HG02678 (cell line): ENCODE data around the gene CNTFR.
"Not testable (repeated sequence)": the region's sequence is repeated elsewhere in the genome, so short reads cannot be mapped to it uniquely, and the experiment has no call there.

Experiments used
- ATAC-seq: cut with Tn5 transposase; IDR thresholded peaks from one replicate; pipeline ENCODE4 v1.9.1; 2021; ENCODE audit warnings: mild to moderate bottlenecking, moderate library complexity; ENCODE audit not compliant: unreplicated experiment

The CNTFR gene, protein sequence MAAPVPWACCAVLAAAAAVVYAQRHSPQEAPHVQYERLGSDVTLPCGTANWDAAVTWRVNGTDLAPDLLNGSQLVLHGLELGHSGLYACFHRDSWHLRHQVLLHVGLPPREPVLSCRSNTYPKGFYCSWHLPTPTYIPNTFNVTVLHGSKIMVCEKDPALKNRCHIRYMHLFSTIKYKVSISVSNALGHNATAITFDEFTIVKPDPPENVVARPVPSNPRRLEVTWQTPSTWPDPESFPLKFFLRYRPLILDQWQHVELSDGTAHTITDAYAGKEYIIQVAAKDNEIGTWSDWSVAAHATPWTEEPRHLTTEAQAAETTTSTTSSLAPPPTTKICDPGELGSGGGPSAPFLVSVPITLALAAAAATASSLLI

DNA sequence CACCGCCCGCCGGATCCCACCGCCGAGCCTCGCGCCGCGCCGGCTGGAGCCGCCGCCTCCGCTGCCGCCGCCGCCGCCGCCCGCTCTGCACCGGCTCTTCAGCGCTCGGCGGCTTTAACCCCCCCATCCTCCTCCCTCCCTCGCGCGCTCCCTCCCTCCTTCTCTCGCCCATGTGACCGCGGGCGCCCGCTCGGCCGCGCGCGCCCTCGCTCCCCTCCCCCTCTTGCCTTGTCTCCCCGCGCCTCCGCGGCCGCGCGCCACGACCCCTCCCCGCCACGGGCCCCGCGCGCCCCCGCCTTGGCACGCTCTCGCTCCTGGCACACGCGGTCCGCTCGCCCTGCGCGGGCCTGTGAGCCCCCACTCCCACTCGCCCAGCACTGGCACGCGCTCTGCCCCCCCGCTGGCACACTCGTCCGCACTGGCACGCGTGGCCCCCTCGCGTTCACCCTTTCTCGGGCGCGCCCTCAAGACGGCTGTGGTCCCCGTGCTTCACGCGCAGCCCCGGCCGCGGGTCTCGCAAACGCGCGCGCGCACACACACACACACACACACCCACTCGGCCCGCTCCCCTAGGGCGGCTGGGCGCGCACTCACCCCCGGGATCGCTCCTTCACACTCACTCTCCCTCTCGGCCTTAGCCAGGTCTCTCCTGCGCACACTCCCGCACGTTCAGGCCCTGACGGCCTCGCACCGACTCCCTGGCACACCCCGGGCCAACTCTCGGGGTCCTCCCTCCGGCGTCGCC is at the start of gene CNTFR:
Gene CNTFR (minus strand): TSS at position 89 of the 745 bp plus-strand sequence. CDS start 20,743 bp downstream, outside the sequence.
- ATAC-seq, result no peak

DNA sequence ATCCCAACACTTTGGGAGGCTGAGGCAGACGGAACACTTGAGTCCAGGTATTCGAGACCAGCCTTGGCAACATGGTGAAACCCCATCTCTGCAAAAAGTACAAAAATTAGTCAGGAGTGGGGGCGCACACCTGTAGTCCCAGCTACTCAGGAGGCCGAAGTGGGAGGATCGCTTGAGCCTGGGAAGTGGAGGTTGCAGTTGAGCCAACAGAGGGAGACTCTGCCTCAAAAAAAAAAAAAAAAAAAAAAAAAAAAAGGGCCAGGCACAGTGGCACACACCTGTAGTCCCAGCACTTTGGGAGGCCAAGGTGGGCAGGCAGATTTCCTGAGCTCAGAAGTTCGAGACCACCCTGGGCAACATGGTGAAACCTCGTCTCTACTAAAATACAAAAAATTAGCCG is 49.8 kb upstream of the CNTFR start:
- not testable (repeated sequence) for ATAC-seq

DNA sequence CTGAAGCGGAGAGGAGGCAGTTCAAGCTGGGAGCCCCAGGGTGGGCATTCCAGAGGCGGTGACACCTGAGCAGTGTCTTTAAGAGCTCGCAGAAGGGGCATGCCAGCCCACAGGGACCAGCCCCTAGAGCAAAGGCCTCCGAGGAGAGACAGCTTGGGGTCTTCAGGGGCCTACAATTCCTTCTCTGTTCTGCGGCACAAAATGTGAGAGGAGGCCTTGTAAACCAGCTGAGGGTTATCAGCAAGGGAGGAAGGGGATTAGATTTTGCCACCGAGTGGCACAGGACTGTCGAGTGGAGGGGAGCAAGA is 48.6 kb upstream of the CNTFR start:
- no peak for ATAC-seq

DNA sequence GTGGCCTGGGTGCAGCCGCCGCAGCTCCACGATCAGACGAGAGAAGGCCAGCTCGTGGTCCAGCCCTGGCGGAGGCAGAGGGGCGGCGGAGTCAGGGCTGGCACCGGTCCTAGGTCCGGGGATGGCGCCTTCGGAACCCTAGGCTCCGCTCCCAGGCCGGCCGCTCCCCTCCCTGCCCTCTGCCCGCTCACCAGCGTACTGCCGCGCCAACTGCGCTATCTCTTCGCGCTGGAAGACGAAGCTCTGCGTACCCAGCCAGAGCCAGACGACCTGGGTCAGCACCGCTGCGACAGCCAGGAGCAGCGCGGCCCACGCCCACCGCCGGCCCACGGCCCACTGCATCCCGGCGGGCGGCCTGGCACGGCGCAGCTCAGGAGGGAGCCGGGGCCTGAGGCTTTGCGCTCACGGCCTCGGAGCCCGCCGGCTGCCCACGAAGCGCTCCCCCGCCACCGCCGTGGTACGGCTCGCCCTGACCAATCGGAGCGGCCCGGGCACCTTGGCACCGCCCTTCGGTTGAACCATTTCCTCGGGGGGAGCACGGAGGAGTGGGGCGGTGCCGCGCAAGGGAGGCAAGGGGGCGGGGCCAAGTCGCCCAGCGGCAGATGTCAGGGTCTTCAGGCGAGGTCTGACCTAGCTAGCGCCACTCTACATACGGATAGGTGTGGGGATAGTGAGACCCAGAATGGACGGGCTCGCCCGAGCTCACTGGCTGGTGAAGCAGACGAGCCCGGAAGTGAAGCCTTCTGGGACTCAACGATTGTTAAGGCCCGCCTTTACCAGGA is 48.0 kb upstream of the CNTFR start, which contains the start of gene SIGMAR1:
Gene SIGMAR1 (minus strand): TSS at position 432 of the 782 bp plus-strand sequence. CDS start 90 bp downstream, at position 342.
- peak; percentile 90 for ATAC-seq

DNA sequence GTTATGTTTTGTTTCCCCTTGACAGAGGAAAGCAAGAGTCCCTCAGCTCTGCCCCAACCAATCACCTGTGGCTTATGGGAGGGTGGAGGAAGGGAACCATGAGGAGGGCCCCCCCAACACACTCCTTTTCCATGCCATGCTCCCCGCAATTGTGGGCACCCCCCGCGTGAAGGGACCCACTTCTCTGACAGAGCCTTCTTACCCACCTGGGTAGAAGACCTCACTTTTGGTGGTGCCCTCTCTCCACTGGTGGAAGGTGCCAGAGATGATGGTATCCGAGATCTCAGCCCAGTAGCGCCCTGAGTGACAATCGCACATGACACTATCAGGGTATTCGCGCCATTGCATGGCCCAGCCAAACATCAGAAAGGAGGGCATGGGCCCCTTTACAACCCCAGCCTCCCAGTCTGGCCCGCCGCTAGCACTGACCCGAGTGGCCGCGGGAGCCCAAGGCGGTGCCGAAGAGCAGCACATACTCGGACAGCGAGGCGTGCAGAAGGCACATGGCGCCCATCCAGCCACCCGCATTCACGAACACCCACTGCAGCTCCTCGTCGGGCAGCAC is 47.3 kb upstream of the CNTFR start:
- ATAC-seq, result no peak

DNA sequence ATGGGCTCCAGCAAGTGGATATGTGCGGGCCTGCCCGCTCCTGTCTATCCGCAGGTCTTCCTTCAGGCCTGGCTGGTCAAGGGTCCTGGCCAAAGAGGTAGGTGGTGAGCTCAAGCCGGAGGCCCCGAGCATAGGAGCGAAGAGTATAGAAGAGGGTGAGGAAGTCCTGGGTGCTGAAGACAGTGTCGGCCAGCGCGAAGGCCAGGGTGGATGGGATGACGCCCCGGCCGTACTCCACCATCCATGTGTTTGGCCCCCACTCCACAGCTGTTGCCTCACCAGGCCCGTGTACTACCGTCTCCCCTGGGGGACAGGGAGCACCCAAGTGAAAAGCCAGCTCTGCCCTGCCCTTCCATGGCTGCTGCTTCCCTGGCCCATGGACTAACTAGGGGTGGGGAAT is 46.0 kb upstream of the CNTFR start:
- no peak for ATAC-seq

DNA sequence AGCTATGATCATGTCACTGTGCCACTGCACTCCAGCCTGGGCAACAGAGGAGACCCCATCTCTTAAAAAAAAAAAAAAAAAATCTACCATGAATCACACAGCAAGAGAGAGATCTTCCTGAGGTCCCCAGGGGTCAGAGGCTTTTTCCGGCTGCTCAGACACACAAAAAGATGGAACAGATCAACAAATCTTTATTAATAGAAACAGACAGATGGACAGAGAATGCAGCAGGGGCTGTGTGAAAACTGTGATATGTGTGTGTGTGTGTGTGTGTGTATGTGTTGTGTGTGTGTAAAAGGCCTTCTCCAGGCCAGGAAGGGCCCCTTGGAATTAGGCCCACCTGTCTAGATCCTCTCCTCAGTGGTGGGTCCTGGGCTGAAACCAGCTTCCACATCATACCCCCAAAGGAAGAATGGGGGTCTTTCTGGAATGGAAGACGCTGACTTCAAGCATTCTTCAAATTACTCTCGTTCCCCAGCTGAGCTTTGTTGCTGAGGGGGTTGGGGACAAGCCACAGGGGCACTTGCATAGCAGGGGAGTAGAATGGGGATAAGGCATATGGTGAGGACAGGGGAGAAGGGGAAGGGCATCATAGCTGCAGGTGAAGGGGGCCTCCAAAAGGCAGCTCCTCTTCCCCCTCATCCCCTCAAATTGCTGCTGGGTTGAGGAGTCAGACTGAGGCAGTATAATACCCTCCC is 45.2 kb upstream of the CNTFR start:
- ATAC-seq, result no peak

DNA sequence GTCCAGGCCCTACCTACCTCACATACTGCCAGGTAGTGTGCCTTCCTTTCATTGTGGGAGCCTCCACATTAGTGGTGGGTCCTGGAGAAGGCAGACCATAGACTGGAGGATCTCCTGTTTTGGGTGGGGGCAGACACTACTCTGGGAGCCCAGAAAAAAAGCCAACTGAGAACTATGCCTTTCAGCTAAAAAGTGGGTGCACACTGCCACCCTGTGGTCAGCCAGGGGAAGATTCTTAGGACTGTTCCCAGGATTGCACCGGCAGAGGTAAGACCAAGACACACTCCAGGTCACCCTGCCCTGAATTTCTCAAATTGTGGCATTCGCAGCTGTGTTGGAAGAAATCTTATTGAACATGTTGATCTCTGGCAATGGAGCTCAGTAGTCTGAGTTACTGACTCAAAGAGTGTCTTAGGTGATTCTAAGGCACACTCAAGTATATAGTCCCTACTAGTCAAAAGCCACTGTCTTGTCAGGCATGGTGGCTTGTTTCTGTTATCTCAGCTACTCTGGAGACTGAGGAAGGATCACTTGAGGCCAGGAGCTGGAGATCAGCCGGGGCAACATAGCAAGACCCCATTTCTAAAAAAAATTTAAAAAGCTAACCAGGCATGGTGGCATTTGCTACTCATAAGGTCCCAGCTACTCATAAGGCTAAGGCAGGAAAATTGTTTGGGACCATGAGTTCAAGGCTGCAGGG is 44.5 kb upstream of the CNTFR start:
- ATAC-seq, result no peak

DNA sequence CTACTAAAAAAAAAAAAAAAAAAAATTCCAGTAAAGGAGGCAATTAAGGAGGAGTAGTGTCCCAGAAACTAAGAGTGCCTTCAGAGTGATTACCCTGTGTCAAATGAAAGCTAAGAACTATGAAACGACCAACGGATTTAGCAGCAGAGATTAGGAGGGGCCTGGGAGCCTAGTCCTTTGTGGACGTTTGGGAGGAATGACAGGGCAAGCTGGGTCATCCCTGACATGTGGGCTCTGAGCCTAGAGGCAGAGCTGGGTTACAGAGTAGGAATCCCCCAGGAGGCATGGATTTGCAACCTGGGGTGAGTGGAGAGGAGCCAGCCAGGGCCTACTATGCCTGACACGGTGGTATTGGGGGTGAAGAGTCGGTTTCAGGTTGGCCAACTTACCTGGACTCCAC is 43.6 kb upstream of the CNTFR start:
- no peak for ATAC-seq

DNA sequence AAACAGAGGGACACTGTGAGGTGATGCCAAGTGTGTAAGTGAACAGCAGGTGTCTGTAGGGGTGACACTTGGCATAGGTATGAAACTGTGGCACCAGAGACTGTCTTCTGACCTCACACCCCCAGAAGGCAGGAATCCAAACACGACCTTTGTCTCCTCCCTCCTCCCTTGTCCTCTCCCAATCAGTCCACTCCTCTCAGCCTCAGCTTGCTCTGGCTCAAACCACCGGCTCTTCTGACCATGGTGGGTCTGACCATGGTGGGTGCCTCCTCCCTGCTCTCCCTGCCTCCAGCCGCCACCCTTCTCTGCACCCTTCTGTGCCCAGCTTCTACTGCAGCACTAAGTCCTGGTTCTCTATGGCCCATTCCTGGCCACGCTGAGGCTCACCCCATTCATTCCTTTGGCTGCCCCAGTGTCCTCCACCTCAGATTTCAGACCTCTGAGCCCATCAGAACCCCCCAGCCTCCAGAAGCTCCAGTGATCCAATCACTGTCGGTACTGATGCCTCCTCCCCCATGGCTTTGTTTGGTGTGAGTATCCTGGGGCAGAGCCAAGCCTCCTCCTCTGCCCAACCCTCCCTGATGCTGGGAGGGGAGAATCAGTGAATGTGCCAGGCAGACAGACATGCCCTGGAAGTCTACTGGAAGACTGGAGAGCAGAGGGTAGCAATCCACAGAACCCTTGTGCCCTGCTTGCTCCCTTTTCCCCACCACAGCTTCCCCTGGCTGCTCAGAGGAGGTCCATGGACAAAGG is 41.1 kb upstream of the CNTFR start:
- no peak for ATAC-seq

DNA sequence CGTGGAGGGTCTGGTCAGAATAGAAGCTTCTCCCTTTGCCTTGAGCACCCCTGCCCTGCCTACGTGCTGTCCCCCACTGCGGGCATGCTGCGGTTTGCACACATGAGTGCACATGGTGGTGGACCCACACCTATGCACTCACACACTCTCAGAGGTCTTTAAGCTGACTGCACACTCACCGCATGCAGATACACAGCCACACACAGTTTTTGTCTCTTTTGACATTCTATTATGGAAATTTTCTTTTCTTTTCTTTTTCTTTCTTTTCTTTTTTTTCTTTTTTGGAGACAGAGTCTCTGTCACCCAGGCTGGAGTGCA is 39.9 kb upstream of the CNTFR start:
- ATAC-seq, result no peak

DNA sequence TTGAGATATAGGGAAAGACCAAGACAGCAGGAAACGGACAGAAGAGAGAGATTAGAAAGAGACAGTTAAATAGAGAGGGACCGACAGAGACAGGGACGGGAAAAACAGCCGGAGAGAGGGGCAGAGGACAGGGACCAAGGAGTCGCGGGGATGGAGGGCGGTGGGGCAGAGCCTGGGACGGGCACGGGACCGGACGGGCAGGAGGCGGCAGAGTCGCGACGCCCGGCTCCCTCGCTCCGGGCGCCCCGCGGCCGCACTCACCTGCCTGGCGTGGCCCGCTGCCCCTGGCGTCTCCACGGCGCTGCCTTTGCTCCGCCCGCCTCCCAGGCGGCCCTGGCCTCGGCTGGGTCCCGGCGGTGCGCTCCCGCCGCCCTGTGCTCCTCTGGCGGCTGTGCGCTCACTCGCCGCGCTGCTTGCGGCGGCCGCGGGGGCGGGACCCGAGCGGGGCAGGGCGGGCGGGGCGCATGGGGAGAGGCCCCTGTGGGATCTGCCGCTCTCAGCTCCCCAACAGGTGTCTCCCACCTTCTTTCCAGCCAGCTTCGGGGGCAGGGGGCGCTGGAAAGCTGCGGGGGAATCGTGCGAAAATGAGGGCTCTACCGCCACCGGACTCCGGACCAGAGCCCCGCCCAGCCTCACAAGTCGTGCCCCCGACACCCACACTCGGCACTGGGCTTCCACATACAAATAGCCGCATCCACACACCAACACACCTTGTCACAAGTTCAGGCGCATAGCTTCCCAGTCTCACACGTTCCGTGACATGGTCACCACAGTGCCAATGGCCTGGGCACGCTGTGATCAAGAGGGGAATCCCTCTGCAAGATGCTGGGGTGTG is 39.3 kb upstream of the CNTFR start, which contains the start of gene ARID3C:
Gene ARID3C (minus strand): TSS at position 411 of the 835 bp plus-strand sequence. CDS start 1,052 bp downstream, outside the sequence.
- no peak for ATAC-seq

DNA sequence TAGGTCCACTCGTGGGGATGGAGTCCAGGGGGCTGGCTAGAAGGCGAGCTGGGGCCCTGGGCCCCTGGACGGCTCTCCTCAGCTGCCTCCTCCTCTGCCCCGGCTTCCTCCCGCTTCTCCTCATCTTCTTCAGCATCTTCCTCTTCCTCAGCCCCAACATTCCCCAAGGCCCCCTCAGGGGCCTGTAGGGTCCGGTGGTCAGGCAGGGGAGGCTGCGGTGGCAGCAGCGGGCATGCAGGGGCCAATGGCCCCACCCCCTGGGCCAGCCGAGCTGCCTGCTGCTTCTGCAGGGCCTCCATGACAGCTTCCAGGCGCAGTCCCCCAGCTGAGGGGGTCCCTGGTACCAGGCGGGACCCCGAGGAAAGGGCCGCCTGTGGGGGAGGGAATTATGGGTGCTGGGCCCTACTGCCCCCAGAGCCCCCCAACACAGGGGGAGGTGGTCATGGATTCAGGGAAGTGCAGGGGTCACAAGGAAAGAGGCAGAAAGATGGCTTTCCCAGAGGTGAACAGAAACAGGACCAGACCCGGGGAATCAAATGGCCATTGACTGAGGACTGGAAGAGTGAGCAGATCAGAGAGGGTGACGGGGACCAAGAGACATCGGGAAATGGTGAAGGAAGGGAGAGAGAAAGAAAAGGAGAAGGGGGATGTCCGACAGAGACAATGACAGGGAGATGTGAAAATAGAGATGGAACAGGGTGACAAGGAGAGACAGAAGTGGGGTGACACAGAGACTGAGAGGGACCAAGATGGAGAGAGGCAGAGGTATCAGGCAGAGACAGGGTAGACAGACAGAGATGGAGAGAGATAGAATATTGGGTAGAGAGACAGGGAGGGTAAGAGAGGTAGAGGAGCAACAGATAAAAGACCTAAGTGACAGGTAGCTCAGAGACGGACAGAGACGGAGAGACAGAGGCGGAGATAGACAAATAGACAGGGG is 38.5 kb upstream of the CNTFR start:
- no peak for ATAC-seq

DNA sequence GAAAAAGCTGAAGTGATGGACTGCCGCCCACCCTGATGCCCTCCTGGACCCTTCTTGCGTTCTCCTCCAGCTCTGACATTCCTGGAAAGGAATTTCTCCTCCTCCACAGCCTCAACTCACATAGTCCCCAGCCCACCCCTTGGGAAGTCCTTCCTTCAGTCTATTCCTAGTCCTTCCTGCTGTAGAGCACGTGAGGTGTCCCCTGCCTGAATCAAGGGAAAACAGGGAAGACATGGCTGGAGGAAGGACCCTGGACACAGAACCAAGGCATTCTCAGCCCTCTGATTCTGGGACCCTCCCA is 35.6 kb upstream of the CNTFR start:
- no peak for ATAC-seq

DNA sequence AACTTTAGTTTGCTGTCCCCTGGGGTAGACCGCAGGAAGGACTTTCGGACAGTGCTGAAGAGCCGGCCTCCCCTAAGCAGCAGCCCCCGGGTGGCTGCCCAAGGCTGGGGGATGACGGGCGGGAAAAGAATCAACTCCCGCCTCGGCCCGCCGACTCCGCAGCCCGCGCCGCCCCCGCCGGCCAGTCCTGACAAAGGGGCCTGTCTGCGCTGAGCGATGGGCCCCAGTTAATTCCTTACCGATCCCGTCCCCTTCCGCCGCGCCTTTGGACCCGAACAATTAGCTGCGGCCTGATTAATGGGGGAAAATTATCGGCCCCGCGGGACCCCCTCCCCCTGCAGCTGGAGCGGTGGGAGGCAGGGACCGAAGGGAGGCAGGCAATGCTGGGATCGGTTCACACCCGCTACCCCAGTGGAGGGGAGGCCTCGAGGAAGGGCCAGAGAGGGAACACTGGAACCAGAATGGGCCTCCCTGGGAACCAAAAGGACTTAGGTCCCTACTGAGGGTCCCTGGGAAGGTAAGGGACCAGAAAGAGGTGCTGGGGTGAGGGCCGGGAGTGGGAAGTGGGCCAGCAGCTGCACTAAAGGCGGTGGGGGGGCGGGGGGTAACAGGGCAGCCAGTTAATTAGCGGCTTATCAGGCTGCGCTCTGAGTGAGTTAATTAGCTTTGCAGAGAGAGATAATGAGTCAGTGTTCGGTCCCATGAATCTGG is 35.1 kb upstream of the CNTFR start:
- no peak for ATAC-seq

DNA sequence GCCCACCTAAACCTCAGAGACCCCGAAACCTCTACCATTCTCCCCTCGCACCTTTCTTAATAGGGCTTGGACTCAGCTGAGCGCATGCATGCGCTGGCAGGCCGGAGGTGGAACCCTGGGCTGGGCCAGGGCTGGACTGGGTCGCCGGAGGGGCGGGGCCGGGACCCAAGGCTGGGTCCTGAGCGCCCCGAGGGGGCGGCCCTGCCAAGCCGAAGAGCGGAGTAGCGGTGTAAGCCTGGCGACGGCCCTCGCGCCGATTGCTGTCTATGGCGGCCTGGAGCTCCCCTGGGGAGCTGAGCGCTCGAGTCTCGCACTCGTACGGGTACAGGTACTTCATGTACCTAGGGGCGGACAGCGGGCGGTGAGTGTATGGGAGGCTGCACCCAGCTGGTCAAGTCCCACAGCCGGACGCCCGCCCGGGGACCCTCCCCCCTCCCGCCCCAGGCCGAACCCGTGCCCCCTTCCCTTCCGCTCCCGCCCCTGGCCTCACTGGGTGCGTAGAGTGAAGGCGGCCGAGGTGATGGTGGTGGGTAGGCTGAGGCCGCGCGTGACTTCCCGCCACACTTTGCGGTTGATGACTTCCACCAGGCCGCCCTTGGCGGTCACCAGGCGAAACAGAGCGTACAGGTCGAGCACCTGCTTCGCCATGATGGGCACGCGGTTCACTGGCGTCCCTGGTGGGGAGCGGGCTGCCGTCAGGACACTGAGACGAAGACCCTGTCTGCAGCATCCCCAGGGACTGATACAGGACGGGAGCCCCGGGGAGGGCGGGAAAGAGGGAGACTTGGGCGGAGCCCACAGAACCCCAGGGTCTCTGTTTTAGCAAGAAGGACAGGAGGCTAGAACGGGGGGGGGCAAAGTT is 34.1 kb upstream of the CNTFR start:
- ATAC-seq, result no peak
